Activated CD4-positive, alpha-beta T cell treated with anti-CD3 and anti-CD28 coated beads for 24 hours (primary cell): ENCODE measurements around the gene RBMS3.
"Not testable (repeated sequence)": the region's sequence is repeated elsewhere in the genome, so short reads cannot be mapped to it uniquely, and the experiment has no call there.

ENCODE experiments used
- DNase-seq, 2 donors: peaks; one replicate each; pipeline ENCODE4 v3.0.0-alpha.2; 2020; ENCODE audit warnings: low read depth in 2 of 2

The RBMS3 gene

DNA sequence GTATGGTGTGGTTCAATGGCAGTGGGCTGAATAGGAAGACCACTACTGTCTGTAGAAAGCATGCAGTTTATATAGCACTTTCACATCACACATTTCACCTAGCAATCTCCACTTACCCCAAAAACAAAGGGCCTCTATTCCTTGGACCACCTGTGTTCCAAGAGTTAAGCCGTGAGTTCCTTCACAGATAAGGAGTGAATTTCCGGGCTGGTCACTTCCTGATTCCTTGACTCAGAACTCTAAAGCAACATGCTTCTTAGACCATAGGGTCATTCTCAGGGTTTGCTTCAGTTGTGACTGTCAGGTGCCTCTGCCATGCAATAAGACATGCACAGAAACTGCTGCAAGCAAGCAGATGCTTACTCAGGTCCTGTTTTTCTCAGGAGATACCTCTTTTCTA, 737.0 kb downstream of the RBMS3 start:
- no peak for DNase-seq

DNA sequence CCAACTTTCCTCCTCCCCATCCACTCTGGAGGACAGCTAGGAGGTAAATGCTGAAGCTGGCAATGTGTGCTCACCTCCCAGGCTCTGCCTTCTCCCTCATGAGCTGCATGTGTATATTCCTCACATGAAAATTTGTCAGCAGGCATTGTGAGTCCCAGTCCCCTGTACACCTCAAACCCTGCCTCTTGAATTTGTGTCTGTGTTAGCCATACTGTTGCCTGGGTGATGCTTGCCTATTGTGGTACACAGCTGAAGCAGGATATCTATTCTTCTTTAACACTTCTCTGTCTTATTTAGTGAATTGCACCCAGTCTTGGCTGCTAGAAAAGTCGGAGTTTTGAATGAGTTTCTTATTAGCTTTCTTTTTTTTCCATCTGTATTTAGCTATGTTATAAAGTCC, 739.5 kb downstream of the RBMS3 start:
- no peak for DNase-seq

DNA sequence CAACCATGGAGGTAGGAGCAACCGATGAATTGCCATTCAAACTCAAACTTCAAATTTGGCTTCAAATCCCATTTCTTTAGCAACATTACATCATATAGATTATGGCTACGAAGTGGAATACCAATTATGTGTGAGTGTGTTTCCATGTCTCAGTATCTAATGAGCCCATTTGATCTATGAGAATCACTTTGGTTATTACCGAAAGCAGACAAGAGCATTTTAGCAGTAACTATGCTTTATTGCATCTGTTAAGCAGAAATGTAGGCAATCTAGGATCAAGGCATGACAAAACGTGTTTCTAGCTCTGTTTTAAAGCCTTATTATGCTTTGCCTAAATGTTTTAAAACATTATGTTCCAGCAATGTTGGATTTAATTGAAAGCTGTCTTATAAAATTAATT, 743.6 kb downstream of the RBMS3 start:
- no peak for DNase-seq

DNA sequence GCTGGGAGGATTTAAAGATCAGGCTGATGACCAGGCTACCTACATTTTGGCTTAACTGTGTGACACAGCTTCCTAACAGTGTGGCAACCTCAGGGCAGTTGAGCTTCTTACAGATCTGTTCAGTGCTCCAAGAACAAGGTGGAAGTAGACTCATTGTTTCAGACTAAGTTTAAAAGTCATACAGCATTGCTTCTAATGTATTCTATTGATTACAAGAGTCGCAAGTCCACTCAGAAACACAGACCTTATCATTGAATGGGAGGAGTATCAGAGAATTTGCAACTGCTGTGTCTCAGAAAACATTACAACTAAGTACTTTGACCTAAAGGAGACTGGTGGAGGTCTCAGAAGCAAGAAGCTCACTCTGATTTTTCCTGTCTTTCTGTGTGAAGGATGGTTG, 746.0 kb downstream of the RBMS3 start:
- no peak for DNase-seq

DNA sequence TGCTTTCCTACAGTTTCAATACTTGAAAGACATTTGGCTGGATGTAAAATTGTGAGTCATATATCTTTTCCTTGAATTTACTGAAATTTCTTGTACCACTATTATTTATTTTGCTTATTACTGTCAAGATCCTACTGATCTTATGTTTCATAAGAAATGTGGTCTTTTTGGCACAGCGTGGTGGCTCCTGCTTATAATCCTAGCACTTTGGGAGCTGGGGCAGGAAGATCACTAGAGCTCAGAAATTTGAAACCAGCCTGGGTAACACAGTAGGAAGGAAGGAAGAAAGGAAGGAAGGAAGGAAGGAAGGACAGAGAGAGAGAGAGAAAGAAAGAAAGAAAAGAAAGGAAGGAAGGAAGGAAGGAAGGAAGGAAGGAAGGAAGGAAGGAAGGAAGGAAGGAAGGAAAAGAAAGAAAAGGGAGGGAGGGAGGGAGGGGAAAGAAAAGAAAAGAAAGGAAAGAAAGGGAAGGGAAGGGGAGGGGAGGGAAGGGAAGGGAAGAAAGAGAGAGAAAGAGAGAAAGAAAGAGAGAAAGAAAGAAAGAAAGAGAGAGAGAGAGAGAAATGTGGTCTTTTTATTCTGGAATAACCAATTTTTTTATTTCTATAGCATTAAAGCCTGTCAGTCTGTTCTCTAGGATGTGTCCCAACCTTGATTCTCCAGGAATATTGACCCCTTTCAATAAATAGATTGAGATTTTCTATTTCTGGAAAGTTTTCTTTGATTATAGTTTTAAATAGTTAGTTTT, 753.5 kb downstream of the RBMS3 start:
- DNase-seq: no peak

DNA sequence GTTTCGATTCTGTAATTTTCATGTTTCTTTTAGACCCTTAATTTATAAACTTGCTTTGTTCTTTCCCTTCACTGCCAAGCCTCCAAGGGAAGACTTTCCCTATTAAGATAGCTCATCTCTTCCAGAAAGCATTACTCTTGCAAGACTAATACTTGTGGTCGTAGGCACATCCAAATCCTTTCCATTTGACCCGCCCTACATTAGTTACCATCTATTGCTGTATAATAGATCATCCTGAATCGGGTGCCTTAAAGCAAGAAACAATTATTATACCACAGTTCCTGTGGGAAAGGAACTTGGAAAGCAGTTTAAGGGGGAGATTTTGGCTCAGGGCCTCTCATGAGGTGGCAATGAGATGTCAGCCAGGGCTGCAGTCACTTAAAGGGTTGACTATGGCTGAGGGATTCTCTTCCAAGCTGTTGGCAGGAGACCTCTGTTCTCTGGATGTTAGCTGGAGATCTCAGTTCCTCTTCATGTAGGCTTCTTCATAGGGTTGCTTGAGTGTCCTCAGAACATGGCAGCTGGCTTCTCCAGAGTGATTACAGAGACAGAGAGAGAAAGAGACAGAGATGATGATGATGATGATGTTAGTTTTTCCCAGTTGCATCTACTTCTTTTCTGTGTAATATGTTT, 755.2 kb downstream of the RBMS3 start:
- no peak for DNase-seq

DNA sequence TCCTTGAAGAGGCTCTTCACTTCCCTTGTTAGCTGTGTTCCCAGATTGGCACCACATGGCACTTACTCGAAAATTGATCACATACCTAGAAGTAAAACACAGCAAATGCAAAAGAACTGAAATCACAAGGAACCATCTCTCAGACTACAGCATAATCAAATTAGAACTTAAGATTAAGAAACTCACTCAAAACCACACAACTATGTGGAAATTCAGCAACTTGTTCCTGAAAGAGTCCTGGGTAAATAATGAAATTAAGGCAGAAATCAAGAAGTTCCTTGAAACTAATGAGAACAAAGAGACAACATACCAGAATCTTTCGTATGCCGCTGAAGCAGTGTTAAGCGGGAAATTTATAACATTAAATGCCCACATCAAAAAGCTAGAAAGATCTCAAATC, 759.3 kb downstream of the RBMS3 start:
- no peak for DNase-seq

DNA sequence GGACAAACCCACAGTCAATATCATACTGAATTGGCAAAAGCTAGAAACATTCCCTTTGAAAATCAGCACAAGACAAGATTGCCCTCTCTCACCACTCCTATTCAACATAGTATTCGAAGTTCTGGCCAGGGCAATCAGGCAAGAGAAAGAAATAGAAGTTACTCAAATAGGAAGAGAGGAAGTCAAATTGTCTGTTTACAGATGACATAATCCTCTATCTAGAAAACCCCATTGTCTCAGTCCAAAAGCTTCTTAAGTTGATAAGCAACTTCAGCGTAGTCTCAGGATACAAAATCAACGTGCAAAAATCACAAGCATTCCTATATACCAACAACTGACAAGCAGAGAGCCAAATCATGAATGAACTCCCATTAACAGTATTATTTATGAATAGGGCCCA, 760.6 kb downstream of the RBMS3 start:
- DNase-seq: not testable (repeated sequence)

DNA sequence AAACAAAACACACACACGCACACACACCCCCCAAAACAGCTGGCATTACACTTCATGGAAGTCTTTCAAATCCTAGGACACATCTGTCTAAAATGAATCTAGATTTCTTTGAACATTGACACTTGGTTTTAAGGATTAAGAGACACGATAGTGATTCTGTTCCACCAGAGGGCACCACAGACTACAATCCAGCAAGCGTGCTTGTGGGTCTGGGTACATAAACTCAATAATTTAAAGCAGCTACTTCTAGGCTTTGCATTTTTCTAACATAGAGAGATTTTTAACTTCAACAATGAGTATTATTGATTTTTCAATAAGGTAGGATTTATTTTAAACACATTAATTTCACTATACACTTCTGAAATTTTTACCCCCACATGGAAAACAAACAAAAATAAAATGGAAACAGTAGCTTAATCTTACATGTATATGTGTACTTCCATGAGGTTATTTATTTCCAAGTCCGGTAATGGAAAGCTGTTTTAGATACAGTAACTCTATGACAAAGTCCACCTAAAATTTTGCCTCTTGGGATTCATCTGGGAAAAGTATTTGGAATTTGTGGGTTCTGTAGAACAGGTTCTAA, 761.5 kb downstream of the RBMS3 start:
- peak; percentile 10 to 56 for DNase-seq

DNA sequence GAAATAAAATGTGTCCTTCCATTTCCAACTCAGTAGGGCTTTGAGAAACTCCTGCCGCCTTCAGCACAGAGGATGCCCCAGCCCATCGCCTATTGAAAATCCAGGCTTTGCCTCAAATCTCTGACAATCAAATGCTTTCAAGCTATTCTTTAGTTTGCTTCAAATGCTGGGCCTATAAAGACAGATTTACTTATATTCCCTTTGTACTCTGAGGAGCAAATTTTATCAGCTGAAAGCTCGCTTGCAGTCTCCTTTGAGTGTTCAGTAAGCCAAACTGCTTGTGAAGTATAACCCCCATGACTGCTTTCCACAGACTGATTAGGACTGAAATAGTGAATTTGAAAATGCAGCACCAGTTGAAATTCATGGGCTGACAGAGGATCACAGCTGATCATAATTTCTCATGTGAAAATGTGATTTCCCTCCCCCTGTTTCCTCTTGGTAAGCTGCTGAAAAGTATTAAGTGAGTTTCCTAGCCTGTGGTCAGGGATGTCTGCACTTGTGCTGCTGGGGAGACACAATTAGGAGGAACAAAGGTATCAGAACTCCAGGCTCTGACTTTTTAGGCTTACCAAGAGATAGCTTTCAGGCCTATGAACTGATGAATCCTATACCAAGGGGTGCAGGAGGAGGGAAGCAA, 762.2 kb downstream of the RBMS3 start:
- no peak for DNase-seq

DNA sequence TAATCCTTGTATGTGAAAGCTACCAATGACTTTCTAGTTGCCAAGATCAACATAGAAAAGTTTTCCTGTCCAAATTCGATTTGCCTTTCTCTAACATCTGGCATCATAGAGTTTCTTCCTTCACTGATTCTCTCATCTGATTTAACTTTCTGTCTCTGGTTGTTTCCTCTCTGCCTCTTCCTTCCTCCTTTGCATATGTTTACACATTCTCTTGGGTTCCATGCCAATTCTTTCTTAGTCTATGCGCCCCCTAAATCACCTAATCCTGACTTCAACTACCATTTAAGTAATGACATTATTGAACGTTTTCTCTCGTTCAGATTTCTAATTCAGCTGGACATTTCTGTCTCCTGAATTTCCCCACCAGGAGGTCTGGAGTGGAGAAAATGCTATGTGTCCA, 763.6 kb downstream of the RBMS3 start:
- no peak for DNase-seq

DNA sequence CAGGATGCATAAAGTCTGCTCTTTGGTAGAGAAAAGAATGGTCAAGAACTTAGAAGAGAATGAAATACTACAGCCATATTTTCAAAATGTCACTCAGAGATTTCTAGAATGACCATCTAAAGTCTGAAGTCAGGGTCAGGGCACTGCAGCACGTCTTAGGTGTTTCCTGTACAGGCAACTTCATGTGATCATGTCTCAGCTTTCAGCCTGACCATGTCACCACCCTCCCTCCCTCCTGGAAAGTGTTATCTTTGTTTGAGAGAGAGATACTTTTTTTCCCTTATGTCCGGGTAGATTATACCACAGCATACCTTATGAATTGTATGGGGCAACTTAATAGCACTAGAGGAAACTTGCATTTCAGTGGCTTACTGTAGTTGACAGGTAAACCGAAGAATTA, 767.6 kb downstream of the RBMS3 start:
- DNase-seq: no peak

DNA sequence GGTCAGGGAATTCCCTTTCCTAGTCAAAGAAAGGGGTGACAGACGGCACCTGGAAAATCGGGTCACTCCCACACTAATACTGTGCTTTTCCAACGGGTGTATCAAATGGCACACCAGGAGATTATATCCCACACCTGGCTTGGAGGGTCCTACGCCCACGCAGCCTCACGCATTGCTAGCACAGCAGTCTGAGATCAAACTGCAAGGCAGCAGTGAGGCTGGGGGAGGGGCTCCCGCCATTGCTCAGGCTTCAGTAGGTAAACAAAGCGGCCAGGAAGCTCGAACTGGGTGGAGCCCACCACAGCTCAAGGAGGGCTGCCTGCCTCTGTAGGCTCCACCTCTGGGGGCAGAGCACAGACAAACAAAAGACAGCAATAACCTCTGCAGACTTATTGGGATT, 769.2 kb downstream of the RBMS3 start:
- not testable (repeated sequence) for DNase-seq

DNA sequence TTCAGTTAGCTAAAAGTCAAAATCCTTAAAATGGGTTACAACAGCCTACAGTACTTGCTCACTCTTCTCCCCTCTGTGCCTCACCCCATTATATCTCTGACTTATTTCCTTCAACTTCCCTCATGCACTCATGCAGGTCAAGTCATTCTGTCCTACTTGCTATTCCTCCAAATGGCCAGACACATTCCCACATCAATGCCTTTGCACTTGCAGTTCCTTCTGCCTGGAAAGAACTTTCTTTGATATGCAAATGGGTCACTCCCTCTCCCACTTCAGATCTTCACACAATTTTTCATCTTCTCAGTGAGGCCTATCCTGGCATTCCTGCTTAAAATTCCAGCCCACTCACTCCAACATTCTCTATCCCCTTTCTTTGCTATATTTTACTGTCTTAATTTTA, 778.4 kb downstream of the RBMS3 start:
- no peak for DNase-seq
